G401 (cell line): ENCODE data around the gene OSGEP. TPM values are rescaled to one million over a fixed set of nuclear protein-coding genes. Genes with fewer than 3 reads are reported as not detected.

Source experiments
- DNase-seq: peaks from one replicate; pipeline ENCODE4 v3.0.0-alpha.2; 2015; ENCODE audit warnings: low spot score
- in situ Hi-C: cut with HindIII; loops from 2 replicates; pipeline ENCODE4 v1.10.0; 2016; ENCODE audit warnings: low sequenced_read_pairs, mixed read lengths
- total RNA-seq: library from RNA; depleted of rRNA; stranded (reverse); fragments of >200 nt; shearing (Covaris generic); gene quantifications from 2 replicates; pipeline ENCODE4 v1.2.3, GENCODE V29; 2014; rRNA removed

The OSGEP gene
- total RNA-seq, 1 experiment from 2014 or later = 46.3 TPM

GRCh38 chr14:20412411-20412810, 42.2 kb downstream of the OSGEP start:
- in situ Hi-C loops = no loop called here

GRCh38 chr14:20409226-20409625, 45.4 kb downstream of the OSGEP start:
- in situ Hi-C loops = no loop called here

More at GRCh38 chr14:20412411-20412810, 42.2 kb downstream of the OSGEP start:
- no peak for DNase-seq

DNA sequence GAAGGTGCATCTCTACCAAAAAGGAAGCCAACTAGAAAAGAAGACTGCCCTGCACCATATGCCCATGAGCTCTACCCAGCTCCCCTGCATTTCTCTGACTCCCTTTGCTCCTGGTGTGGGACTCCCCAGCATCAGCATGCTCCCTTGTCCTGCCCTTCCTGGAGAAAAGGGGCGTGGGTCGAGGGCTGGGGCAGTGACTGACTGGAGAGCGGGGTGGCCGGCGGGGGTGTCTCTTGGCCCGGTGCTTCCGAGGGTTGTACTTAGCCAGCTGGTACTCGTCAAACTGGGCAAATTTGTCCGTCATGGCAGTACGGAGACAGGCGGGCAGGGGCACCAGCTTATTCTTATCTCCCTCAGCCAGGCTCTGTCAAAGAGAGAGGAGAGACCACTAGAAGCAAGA, 51.1 kb downstream of the OSGEP start:
- in situ Hi-C loops = no loop called here

More at GRCh38 chr14:20409226-20409625, 45.4 kb downstream of the OSGEP start:
- no peak for DNase-seq

GRCh38 chr14:20400965-20401593, 53.5 kb downstream of the OSGEP start:
- no peak for DNase-seq
- in situ Hi-C loops = no loop called here

More for the DNA sequence above, 51.1 kb downstream of the OSGEP start:
- no peak for DNase-seq

GRCh38 chr14:20400589-20400964, 54.0 kb downstream of the OSGEP start:
- in situ Hi-C loops = no loop called here
- DNase-seq = no peak

DNA sequence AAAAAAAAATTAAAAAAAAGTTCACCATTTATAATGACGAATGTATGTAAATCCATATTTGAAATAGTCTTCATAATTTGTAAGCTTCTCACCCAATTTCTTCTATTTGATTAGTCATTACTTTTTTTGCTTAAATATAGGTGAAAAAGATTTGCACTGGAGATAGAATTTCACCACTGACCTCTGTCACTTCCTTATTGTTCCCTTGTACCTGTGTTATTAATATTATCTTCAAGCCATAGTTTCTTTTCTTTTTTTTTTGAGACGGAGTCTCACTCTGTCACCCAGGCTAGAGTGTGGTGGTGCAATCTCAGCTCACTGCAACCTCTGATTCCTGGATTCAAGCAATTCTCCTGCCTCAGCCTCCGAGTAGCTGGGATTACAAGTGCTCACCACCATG, 57.1 kb downstream of the OSGEP start:
- DNase-seq = no peak
- in situ Hi-C loops = no loop called here

Other genes starting within 250 kb of the OSGEP start
- gene OR11H6, start 231.1 kb downstream of the OSGEP start, total RNA-seq = not detected in 2 replicates
- not detected in 2 replicates for gene OR11H7, start 225.8 kb downstream of the OSGEP start, total RNA-seq
- not detected in 2 replicates for gene OR11H4, start 215.5 kb downstream of the OSGEP start, total RNA-seq
- 17.0 and 27.0 TPM in 2 replicates for gene TTC5, start 148.9 kb downstream of the OSGEP start, total RNA-seq
- 122 and 178 TPM in 2 replicates for gene CCNB1IP1, start 121.5 kb downstream of the OSGEP start, total RNA-seq
- 12.9 and 17.7 TPM in 2 replicates for gene PARP2, start 111.2 kb downstream of the OSGEP start, total RNA-seq
- 3.8 and 9.3 TPM in 2 replicates for gene TEP1, start 41.3 kb downstream of the OSGEP start, total RNA-seq
- not detected in 2 replicates for gene KLHL33, start 18.6 kb downstream of the OSGEP start, total RNA-seq
- 234 and 289 TPM in 2 replicates for gene APEX1, start 414 bp upstream of the OSGEP start, total RNA-seq
- 37.8 and 40.4 TPM in 2 replicates for gene PIP4P1, start 6.6 kb upstream of the OSGEP start, total RNA-seq
- gene PNP, start 14.6 kb upstream of the OSGEP start, total RNA-seq = 131 and 135 TPM in 2 replicates
- not detected in 2 replicates for gene RNASE10, start 50.7 kb upstream of the OSGEP start, total RNA-seq
- not detected in 2 replicates for gene RNASE9, start 106.2 kb upstream of the OSGEP start, total RNA-seq
- gene RNASE11, start 133.2 kb upstream of the OSGEP start, total RNA-seq = not detected in 2 replicates
- not detected in 2 replicates for gene RNASE12, start 136.6 kb upstream of the OSGEP start, total RNA-seq
- gene OR6S1, start 186.9 kb upstream of the OSGEP start, total RNA-seq = not detected in 2 replicates
- gene RNASE4, start 229.7 kb upstream of the OSGEP start, total RNA-seq = 2.2 and 3.2 TPM in 2 replicates
- 3.4 and 7.1 TPM in 2 replicates for gene ANG, start 234.0 kb upstream of the OSGEP start, total RNA-seq